ENCODE results near the gene GSK3B.
"Not testable (repeated sequence)": the region's sequence is repeated elsewhere in the genome, so short reads cannot be mapped to it uniquely, and the experiment has no call there.

Gene GSK3B

DNA sequence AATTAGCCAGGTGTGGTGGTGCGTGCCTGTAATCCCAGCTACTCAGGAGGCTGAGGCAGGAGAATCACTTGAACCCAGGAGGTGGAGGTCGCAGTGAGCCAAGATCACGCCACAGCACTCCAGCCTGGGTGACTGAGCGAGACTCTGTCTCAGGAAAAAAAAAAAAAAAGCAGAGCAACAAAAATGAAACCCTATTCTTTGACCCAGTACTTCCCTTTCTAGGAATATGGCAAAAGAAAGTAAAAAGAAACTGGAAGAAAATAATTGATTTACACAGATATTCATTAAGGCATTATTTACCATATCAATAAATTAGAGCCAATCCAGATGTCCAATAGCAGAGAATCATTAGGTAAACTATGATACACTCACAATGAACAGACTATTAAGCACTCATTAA lies 67.0 kb downstream of the GSK3B start:
- Mint-ChIP-seq H3K36me3 (ENCODE audit: low read depth) (peaks cover 3% of the 10 kb centered on the region), H3K9me3 (no peaks in the 10 kb centered on the region), H3K27me3 (no peaks in the 10 kb centered on the region), H3K4me1 (peaks cover 57% of the 10 kb centered on the region), H3K27ac (no peak overlapping the region), H3K4me3 (no peak overlapping the region)
- ATAC-seq, result no peak
- no peak for DNase-seq

DNA sequence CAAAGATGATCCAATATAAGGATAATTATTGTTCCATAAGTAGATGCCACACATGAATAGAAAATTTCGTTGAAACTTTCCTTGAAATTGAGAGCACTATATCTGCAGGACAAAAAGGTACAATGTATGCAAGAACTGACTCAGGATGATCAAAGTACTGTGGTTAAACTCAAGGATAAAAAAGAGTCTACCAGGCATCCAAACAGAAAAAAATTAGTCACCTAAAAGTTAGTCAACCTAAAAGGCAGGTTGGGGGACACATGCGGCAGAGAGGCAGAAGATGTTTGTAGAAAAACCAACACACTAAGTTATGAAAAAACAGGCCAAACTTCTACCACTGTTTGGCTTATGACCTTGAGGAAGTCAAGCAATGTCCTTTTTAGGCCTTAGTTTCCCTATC lies 68.7 kb downstream of the GSK3B start:
- H3K27me3 Mint-ChIP-seq, result no peaks in the 10 kb centered on the region
- no peak for DNase-seq
- peak overlapping the region; percentile 20 for H3K27ac Mint-ChIP-seq
- peak; percentile 96 for ATAC-seq
- H3K9me3 Mint-ChIP-seq, result no peaks in the 10 kb centered on the region
- peaks cover 64% of the 10 kb centered on the region for H3K4me1 Mint-ChIP-seq
- no peak overlapping the region for H3K4me3 Mint-ChIP-seq
- H3K36me3 Mint-ChIP-seq (ENCODE audit: low read depth), result peaks cover 3% of the 10 kb centered on the region

DNA sequence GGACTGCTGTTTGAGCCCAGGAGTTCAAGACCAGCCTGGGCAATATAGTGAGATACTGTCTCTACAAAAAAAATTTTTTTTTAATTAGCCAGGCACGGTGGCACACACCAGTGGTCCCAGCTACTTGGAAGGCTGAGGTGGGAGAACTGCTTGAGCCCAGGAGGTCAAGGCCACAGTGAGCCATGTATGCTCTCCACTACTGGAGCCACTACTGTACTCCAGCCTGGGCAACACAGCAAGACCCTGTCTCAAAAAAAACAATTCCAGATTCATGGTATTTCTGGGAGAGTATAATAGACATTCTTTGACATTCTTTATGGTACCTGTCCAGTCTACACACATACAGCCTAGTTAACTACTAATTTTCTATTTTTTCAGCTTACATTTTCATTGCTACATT lies 70.1 kb downstream of the GSK3B start:
- H3K27me3 Mint-ChIP-seq, result no peaks in the 10 kb centered on the region
- no peaks in the 10 kb centered on the region for H3K9me3 Mint-ChIP-seq
- H3K27ac Mint-ChIP-seq, result no peak overlapping the region
- H3K4me3 Mint-ChIP-seq, result no peak overlapping the region
- H3K36me3 Mint-ChIP-seq (ENCODE audit: low read depth), result peaks cover 3% of the 10 kb centered on the region
- DNase-seq (no peak), ATAC-seq (no peak)
- H3K4me1 Mint-ChIP-seq, result peaks cover 66% of the 10 kb centered on the region

DNA sequence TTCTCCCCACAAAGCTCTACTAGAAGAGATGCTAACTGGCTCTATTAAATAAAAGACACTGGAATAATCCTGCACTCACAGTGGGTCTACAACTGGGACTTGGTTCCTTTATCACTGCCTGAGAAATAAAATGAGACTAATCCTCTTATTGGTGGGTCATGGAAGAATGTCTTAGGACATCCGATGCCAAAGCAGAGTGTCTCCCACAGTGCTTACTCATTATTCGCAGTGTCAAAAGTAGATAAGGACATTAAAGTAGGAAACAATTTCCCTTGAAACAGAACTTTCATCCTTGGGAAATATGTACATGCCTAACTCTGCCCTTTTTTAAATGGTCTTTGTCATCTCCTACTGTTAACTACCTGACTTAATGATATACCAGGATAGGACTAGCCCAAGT lies 71.5 kb downstream of the GSK3B start:
- Mint-ChIP-seq H3K36me3 (ENCODE audit: low read depth) (peaks cover 3% of the 10 kb centered on the region), H3K9me3 (no peaks in the 10 kb centered on the region), H3K4me1 (peaks cover 72% of the 10 kb centered on the region), H3K27ac (no peak overlapping the region), H3K4me3 (no peak overlapping the region), H3K27me3 (no peaks in the 10 kb centered on the region)
- no peak for ATAC-seq
- DNase-seq, result no peak

DNA sequence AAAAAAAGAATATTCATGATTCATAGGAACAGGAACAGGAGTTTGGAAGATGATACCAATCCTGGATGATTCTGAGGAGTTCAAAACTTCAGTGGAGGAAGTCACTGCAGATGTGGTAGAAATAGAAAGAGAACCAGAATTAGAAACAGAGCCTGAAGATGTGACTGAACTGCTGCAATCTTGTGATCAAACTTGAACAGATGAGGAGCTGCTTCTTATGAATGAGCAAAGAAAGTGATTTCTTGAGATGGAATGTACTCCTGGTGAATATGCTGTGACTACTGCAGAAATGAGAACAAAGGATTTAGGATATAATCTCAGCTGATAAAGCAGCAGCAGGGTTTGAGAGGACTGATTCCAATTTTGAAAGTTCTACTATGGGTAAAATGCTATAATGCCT lies 72.7 kb downstream of the GSK3B start:
- peaks cover 3% of the 10 kb centered on the region for H3K36me3 Mint-ChIP-seq (ENCODE audit: low read depth)
- H3K27me3 Mint-ChIP-seq, result no peaks in the 10 kb centered on the region
- H3K4me1 Mint-ChIP-seq, result peaks cover 75% of the 10 kb centered on the region
- H3K9me3 Mint-ChIP-seq, result no peaks in the 10 kb centered on the region
- no peak for DNase-seq
- no peak overlapping the region for H3K27ac Mint-ChIP-seq
- ATAC-seq, result no peak
- no peak overlapping the region for H3K4me3 Mint-ChIP-seq

DNA sequence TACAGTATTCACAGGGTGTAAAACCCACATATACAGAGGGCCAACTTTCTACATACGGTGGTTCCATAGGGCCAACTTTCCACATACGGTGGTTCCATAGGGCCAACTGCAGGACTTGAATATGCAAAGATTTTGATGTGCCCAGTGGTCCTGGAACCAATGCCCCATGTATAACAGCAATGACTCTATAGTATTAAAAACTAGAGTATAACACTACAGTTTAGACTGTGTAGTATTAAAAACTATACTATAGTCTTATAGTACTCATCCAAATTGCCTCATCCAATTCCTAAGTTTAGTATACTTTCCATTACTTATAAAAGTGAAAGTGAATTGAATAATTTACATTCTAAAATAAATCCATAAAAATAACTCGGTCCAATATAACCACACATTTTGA lies 75.9 kb downstream of the GSK3B start:
- DNase-seq, result no peak
- Mint-ChIP-seq H3K4me3 (no peak overlapping the region), H3K27me3 (no peaks in the 10 kb centered on the region), H3K27ac (no peak overlapping the region), H3K4me1 (peaks cover 59% of the 10 kb centered on the region), H3K36me3 (ENCODE audit: low read depth) (no peaks in the 10 kb centered on the region), H3K9me3 (no peaks in the 10 kb centered on the region)
- peak; percentile 49 for ATAC-seq

DNA sequence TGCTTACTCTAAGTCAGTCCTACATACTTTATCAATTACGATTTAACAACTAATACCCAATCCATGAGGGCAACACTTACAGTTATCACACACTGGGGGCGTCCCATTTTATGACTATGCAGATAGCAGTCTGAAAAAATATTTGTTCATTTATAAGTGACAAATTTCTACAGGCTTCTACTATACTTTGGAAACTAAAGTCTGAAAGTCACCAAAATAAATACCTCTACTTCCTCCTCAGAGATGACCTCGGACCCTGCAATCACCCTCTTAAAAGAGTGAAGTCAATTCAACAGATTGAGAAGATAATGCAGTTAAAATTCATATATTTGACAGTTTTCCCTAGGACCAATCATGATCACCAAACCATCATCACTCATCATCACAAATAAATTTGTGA lies 76.6 kb downstream of the GSK3B start:
- no peak overlapping the region for H3K4me3 Mint-ChIP-seq
- H3K4me1 Mint-ChIP-seq, result peaks cover 55% of the 10 kb centered on the region
- no peaks in the 10 kb centered on the region for H3K36me3 Mint-ChIP-seq (ENCODE audit: low read depth)
- no peaks in the 10 kb centered on the region for H3K27me3 Mint-ChIP-seq
- ATAC-seq (no peak), DNase-seq (no peak)
- H3K9me3 Mint-ChIP-seq, result no peaks in the 10 kb centered on the region
- peak overlapping the region; percentile 18 for H3K27ac Mint-ChIP-seq

DNA sequence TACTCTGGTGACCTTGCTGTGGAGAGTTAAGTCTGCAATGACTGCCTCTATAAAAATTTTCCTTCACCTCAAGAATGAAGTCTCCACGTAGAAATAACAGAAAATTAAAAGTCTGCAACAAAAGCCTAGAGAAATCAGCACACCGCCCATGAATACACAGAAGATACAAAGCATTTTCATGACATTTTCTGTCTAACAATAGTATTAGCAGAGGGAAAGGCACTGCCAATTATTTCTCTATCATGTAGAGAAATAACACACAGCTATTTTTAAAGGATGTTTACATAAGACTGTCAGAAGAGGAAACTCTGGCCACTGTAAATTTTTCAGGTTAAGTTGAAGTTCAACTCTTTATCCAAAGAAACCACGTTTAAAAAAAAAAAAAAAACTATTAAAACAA lies 80.8 kb downstream of the GSK3B start:
- Mint-ChIP-seq H3K27ac (no peak overlapping the region), H3K27me3 (no peaks in the 10 kb centered on the region), H3K4me3 (no peak overlapping the region), H3K9me3 (peaks cover 14% of the 10 kb centered on the region), H3K36me3 (ENCODE audit: low read depth) (peaks cover 4% of the 10 kb centered on the region), H3K4me1 (peaks cover 46% of the 10 kb centered on the region)
- no peak for DNase-seq
- no peak for ATAC-seq

DNA sequence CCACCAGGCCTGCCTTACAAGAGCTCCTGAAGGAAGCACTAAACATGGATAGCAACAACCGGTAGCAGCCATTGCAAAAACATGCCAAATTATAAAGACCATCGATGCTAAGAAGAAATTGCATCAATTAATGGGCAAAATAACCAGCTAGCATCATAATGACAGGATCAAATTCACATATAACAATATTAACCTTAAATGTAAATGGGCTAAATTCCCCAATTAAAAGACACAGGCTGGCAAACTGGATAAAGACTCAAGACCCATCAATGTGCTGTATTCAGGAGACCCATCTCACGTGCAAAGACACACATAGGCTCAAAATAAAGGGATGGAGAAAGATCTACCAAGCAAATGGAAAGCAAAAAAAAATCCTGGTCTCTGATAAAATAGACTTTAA lies 88.5 kb downstream of the GSK3B start:
- Mint-ChIP-seq H3K36me3 (ENCODE audit: low read depth) (peaks cover 28% of the 10 kb centered on the region), H3K9me3 (peaks cover 37% of the 10 kb centered on the region), H3K4me1 (peaks cover 56% of the 10 kb centered on the region)
- H3K4me3 Mint-ChIP-seq, H3K27me3 Mint-ChIP-seq, DNase-seq, H3K27ac Mint-ChIP-seq, ATAC-seq: not testable (repeated sequence)

DNA sequence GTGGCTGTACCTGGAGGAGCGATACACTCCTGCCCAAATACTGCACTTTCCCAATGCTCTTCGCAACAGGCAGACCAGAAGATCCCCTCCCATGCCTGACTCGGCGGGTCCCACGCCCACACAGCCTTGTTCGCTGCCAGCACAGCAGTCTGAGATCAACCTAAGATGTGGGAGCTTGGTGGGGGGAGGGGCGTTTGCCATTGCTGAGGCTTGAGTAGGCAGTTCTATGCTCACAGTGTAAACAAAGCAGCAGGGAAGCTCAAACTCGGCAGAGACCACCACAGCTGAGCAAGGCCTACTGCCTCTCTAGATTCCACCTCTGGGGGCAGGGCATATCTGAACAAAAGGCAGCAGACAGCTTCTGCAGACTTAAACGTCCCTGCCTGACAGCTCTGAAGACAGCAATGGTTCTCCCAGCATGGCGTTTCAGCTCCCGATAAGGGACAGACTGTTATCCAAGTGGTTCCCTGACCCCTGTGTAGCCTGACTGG lies 90.2 kb downstream of the GSK3B start:
- Mint-ChIP-seq H3K36me3 (ENCODE audit: low read depth) (peaks cover 41% of the 10 kb centered on the region), H3K9me3 (peaks cover 33% of the 10 kb centered on the region), H3K4me1 (peaks cover 54% of the 10 kb centered on the region)
- ATAC-seq (peak; percentile 36), DNase-seq (peak; percentile 35)
- not testable (repeated sequence) for H3K27ac Mint-ChIP-seq, H3K4me3 Mint-ChIP-seq, H3K27me3 Mint-ChIP-seq

DNA sequence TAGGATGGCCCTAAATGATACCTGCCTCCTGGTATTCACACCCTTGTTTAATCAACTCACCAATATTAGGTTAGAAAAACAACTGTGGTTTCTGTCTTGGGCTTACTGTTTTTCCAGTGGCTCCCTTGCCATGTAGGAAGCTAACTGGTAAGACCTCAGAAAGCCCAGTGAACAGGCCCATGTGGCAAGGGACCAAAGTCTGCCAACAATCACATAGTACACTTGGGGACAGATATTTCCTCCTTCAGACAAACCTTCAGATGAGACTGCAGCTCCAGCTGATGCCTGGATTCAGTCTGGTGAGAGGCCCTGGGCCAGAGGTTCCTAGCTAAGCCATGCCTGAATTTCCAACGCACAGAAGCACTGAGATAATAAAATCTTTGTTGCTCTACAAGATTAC lies 96.1 kb downstream of the GSK3B start:
- no peak for DNase-seq
- Mint-ChIP-seq H3K36me3 (ENCODE audit: low read depth) (peaks cover 39% of the 10 kb centered on the region), H3K27ac (no peak overlapping the region), H3K4me1 (peaks cover 14% of the 10 kb centered on the region), H3K4me3 (no peak overlapping the region), H3K27me3 (no peaks in the 10 kb centered on the region), H3K9me3 (peaks cover 15% of the 10 kb centered on the region)
- ATAC-seq, result no peak

DNA sequence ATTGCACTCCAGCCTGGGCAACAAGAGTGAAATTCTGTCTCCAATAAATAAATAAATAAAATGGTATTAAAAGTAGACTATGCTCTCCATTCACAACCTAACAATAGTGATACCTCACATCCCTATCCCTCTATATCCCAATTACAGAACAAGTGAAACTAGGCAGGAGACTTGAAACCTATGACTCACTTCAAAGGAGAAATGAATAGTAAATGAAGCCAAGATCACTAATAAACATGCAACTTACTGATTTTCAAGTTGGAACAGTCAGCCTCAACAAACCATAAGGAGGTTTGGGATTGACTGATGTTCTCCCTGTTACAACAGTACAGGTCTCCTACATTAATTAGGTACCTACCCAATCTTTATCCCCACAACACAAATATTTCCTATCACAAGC lies 103.4 kb downstream of the GSK3B start:
- no peak for DNase-seq
- H3K27me3 Mint-ChIP-seq, result no peaks in the 10 kb centered on the region
- peaks cover 12% of the 10 kb centered on the region for H3K9me3 Mint-ChIP-seq
- peaks cover 24% of the 10 kb centered on the region for H3K4me1 Mint-ChIP-seq
- no peak overlapping the region for H3K27ac Mint-ChIP-seq
- no peak for ATAC-seq
- H3K4me3 Mint-ChIP-seq, result no peak overlapping the region
- peaks cover 19% of the 10 kb centered on the region for H3K36me3 Mint-ChIP-seq (ENCODE audit: low read depth)

DNA sequence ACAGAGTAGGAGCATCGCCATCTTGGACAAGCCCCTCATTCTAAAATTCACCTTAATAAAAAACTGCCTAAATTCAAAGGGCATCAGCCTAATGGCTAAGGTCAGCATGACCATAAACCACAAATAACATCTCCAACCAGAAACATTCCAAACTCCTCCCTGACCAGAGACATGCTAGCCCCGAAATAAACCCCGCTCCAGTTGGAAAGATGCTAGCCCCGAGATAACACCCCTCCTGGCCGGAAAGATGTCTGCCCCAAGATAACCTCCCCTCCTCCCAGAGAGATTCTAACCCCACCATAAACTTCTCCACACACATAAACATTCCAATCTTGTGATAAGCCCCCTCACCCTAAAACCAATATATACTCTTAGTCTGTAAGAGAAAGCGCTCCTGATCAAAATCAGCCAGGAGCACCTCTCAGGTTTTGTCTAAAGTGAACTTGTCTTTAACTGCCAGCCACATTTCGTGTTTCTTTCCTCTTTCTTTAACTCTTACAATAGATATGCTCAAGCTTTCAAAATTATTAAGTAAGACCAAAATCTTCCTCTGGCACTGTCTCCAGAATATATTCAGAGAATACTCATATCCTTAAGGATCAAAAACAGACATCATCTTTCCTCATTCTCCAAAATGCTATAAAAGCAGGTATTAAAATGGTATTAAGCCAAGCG lies 104.1 kb downstream of the GSK3B start:
- Mint-ChIP-seq H3K9me3 (peaks cover 20% of the 10 kb centered on the region), H3K36me3 (ENCODE audit: low read depth) (peaks cover 26% of the 10 kb centered on the region), H3K27me3 (no peaks in the 10 kb centered on the region), H3K4me3 (no peak overlapping the region), H3K4me1 (peaks cover 27% of the 10 kb centered on the region), H3K27ac (no peak overlapping the region)
- ATAC-seq (no peak), DNase-seq (no peak)

DNA sequence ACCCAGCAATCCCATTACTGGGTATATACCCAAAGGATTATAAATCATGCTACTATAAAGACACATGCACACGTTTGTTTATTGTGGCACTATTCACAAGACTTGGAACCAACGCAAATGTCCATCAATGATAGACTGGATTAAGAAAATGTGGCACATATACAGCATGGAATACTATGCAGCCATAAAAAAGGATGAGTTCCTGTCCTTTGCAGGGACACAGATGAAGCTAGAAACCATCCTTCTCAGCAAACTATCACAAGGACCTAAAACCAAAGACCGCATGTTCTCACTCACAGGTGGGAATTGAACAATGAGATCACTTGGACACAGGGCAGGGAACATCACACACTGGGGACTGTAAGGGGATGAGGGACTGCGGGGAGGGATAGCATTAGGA lies 107.4 kb downstream of the GSK3B start:
- not testable (repeated sequence) for H3K27ac Mint-ChIP-seq, DNase-seq, ATAC-seq, H3K27me3 Mint-ChIP-seq, H3K4me3 Mint-ChIP-seq
- Mint-ChIP-seq H3K4me1 (peaks cover 26% of the 10 kb centered on the region), H3K9me3 (peaks cover 37% of the 10 kb centered on the region), H3K36me3 (ENCODE audit: low read depth) (peaks cover 48% of the 10 kb centered on the region)

DNA sequence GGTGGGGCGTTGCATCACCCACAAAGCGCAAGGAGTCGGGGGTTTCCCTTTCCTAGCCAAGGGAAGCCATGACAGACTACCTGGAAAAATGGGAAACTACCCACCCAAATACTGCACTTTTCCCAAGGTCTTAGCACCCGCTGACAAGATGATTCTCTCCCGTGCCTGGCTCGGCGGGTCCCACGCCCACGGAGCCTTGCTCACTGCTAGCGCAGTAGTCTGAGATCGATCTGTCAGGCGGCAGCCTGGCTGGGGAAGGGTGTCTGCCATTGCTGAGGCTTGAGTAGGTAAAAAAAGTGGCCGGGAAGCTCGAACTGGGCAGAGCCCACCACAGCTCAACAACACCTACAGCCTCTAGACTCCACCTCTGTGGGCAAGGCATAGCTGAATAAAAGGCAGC lies 112.9 kb downstream of the GSK3B start:
- H3K4me1 Mint-ChIP-seq, result peaks cover 26% of the 10 kb centered on the region
- peaks cover 30% of the 10 kb centered on the region for H3K9me3 Mint-ChIP-seq
- H3K36me3 Mint-ChIP-seq (ENCODE audit: low read depth), result peaks cover 39% of the 10 kb centered on the region
- no peak overlapping the region for H3K27ac Mint-ChIP-seq
- no peak for DNase-seq
- H3K4me3 Mint-ChIP-seq, result no peak overlapping the region
- no peaks in the 10 kb centered on the region for H3K27me3 Mint-ChIP-seq
- ATAC-seq, result no peak

Measured in activated naive CD8-positive, alpha-beta T cell treated with anti-CD3 and anti-CD28 coated beads, Interleukin-2, amount 50 U/mL, for 24 hours (primary cell).